GM18520 (cell line): ENCODE measurements around the gene KCP.

Experiments used
- ATAC-seq: cut with Tn5 transposase; IDR thresholded peaks from one replicate; pipeline ENCODE4 v1.9.1; 2021; ENCODE audit not compliant: unreplicated experiment

KCP gene

DNA sequence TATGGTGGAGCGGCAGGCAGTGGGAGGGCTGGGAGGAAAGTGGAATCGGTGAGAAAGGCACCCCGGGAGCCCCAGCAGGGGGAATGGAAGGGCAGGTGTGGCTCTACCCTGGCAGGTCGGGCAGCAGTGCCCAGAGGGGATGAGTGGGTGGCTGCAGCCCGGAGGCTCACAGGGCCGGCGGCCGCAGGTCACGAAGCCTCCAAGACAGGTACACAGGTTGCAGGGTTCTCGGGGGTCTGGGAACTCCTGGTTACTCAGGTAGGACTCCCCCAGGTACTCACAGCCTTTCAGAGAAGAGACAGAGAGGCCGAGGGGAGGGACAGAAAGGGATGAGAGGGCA lies 21.8 kb downstream of the KCP start:
- no peak for ATAC-seq

DNA sequence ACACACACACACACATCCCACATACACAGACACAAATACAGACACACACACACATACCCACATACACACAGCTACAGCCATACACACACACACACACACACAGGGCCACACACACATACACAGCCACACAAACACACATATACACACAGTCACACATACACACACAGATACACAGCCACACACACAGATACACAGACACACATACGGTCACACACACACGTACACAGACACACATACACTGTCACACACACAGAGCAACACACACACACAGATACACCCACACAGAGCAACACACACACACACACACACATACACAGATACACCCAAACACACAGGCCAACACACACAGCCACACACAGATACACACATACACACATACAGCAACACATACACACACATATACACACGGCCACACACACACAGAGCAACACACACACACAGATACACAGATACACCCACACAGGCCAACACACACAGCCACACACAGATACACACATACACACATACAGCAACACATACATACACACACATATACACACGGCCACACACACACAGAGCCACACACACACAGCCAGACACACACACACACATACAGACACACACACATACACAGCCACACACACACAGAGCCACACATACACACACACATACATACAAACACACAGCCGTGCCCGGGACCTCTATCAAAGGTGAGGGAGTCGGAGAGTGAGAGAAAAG lies 22.3 kb downstream of the KCP start:
- no peak for ATAC-seq

DNA sequence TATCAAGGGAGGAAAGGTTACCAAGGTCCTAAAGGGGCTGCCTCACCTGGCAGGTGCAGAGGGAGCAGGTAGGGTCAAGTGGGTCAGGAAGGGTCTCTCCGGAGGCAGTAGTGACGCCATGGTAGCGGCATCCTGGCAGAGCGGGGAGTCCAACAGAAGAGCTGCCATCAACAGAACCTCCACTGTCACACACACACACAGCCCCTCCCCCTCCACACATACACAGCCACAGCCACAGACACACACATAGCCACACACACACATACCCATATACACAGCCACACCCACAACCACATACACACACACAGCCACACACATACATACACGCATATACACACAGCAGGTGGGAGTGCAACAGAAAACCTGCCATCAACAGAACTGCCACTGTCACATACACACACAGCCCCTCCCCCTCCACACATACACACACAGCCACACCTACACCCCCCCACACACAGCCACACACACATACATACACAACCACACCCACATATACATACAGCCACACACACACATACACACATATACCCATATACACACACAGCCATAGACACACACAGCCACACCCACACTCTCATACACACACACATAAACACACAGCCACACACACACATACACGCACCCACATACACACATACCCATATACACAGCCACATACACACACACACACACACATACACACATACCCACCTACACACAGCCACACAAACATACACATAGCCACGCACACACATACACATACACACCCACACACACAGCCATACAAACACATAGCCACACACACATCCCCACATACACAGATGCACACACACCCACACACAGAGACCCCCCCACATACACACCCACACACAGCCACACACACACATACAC lies 23.1 kb downstream of the KCP start:
- no peak for ATAC-seq

DNA sequence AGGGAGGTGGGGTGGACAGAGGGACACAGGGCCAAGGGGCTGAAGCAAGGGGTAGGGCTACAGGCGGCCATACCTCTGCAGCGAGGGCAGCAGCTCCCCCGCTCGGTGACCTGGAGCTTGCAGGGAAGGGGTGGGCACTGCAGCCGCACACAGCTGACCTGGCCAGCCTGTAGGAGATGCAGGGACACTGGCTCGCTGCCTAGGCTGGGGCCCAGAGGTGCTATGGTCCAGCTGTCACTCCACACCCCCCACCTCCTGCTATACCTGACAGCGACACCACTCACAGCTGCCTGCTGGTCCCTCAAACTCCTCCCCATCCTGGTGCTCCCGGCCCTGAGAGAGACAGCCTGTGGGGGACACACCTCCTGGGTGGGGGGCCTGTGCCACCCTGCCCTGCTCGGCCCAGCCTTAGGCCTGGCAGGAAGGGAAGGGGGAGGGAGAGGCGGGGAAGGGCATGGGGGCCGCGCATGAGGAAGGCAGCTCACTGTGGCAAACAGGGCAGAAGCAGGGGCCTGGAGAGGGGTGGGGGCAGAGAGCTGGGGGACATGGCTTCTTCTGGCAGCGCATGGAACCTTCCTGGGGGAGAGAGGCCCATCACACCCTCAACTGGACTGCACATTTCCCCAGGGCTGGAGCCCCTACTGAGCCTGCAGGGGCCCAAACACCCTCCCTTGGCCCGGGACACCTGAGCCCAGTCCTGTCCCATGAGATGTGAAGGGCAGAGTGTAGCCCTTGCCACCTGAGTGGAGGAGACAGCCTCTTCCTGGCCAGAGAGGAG lies 23.9 kb downstream of the KCP start:
- no peak for ATAC-seq

DNA sequence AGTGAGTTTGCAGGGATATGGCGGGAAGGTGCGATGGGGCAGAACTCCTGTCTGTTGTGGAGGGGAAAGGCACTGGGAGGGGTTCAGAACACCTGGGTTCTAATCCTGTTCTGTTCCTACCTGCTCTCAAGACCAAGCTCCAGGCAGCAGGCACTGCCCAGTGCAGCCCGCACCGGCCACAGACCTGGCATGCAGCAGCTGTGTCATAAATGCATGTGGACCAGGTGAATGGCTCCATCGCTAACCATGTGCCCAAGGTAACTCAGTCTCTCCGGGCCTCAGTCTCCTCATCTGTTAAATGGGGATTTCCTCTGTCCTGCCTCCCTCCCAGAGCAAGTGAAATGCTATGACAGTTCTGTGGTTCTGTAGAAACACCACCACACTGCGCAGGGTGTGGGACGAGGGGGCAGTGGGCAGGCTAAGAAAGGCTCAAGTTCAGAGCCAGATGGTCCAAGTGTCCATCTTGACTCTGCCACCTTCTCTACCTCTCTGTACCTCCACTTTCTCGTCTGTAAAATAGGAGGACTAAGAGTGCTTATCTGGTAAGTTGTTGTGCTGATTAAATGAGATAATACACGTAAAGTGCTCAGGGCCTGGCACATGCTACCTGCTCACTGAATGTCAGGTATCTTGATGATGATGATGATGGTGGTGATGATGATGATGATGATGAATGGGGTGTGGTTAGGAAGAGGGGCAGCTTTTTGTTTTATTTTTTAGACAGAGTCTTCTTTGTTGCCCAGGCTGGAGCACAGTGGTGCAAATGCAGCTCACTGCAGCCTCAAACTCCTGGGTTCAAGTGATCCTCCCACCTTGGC lies 24.9 kb downstream of the KCP start:
- ATAC-seq: no peak

DNA sequence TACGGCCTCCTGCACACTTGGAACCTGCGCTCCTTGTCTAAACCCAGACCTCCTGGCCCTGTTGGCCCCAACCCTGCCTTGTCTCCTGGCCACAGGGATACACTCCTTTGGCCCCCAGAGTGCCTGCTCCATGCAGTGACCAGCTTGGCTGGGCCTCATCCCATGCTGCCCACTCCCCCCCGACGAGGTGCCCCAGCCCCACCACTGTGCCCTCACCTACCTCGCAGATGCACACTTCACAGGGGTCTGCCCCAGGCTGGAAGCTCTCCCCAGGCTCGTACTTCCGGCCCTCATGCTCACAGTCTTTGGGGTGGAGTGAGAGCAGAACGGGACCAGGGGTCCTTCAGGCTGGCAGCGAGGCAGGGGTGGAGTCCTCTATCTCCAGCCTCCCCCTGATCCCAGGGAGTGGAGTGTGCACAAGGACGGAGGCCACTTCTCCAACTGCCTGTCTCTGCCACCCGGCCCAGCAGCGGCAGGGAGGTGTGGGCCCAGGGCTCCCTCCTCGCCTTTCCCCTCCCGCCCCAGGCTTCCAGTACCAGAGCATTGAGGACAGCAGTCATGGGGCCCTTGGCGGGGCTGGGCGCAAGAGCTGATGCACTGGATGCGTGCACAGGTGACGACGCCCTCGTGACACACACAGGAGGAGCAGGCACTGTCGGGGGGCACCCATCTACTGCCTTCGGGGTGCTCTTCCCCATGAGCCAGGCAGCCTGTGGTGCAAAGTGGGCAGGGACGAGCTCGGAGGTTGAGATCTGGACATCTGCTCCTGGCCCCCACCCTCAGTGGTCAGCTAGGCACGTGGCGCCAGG lies 25.7 kb downstream of the KCP start:
- no peak for ATAC-seq

DNA sequence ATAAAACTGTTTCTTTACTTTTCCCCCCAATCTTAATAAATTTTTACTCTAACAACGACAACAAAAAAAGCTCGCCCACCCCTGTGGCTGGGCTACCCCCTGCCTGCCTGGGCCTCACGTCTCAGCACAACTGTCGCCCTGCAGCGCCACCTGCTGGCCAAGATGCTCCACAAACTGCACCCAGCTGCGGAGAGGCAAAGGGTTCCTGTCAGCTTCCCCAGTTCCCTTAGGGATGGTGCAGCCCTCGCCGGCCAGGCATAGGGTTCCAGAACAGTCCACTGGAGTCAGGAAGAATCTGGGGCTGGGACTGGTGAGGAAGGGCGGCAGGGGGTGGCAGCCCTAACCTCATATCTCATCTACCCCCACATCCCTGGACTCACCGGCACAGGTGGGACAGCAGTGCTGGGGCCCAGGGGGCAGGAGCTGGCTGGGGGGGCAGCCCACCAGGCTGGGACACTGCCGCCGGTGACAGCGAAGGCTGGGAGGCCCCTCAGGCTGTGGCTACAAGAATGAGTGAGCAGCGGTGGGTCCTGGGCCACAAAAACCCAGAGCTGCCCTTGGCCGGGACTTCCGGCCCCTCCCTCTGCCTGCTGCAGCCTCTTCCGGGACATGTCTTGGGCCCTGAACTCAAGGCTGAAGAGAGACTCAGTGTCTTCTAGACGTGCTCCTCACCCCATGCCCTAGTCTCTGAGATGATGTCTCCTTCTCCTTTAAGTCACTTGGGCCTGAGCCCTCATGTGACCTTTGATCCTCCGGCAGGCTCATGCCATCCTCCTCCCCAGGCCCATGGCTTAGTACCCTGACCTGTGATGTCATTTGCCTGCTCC lies 26.7 kb downstream of the KCP start:
- peak; percentile 59 for ATAC-seq

DNA sequence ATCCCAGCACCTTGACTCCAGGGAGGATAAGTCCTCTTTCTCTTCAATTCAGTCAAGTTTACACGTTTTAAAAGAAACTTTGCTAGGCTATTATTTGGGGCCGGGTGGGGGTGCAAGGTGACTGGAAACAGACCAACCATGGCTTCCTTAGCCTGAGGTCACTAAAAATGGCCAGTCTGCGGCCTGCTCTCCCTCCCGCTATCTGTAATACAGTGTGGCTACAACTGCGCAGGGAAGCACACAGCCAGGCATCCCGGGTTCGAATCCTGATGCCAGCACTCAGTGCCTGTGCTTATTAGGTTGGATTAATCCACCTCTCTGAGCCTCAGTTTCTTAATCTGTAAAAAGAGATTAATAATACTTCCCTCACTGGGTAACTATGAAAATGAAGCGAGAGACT lies 28.4 kb downstream of the KCP start:
- no peak for ATAC-seq

DNA sequence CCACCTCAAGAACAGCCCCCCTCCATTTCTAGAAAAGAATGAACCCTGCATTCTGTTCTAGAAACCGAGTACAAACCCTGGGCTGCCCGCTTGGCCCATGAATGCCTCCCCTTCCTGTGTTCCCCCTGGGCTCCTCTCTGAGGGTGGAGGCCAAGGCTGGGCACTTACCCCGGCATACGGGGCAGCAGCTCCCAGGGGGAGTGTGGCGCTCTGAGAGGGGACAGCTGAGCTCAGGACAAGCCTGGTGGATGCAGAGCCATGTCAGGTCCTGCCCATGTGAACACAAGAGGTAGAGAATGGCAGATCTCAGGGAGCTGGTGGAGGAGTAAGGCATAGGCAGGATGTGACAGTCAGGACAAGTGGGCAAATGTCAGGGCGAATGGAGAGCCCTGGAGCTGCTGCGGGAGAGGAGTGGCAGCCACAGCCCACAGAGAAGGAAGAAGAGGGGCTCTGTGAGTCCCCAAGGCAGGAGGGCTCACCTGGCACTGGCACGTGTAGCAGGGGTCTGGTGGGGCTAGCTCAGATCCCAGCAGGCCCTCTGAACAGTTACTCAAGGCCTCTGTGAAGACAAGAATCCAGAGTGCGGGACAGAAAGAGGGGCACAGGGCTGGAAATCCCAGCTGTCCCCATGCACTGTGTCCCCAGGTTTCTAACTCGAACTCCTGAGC lies 28.9 kb downstream of the KCP start:
- ATAC-seq: no peak

DNA sequence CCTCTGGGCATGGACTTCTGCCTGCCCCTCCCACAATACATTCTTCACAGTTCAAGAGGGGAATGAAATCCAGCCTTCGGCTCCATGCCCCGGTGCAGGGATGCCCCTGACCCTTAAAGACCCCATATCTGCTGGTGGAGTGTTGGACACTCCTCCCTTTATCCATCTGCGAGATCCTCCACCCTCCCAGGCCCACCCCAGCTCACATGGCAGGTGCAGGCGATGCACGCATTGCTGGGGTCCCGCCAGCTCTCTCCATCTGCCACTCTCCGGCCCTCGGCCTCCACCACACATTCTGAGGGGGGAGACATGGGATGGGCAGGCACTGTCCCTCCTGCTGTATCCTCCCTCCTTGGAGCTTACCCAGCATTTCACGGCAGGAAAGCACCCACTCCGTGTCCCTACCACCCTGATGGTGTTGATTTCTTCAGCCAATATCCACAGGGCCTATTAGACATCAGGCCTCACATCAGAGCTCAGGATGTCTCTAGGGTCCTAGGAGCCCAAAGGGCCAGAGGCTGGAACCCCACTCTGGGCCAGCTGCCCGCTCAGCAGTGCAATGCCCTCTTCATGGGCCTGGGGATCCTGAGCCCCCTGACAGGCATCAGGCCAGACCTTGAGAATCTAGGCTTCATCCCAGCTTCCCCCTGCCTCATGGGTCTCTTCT lies 29.6 kb downstream of the KCP start:
- ATAC-seq: no peak

DNA sequence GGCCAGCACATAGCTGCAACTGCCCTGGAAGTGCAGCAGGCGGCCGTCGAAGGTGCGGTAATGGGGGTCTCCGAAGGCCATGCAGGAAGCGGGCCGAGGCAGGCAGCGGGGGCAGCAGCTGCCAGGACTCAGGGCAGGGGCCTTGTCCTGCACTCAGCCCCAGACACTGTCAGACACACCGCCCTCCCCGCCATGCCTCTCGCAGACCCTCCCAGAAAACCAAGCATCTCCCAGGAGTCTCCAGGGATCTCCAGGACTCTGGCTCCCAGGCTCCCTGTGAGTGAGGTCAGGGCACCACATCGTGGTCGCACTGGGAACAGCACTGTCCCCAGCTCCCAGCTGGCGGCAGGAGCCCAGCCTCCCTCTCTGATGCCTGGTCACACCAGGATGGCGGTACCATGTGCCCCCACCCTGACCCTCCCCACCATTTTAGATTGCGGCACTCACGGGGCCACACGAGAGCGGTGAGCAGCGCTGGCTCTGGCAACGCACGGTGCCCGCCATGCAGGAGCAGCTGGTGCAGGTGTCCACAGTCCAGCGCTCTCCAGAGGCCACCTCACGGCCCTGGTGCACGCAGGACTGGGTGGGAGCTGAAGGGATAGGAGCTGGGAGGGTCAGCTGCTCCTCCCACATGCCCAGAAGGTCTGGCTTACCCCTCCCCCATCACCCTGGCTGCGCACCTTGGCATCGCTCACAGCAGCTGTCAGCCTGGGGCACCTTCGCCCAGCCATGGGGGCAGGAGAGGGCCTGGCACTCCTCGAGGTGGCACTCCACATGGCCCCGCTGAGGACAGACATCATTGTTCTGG lies 30.4 kb downstream of the KCP start:
- ATAC-seq: no peak

DNA sequence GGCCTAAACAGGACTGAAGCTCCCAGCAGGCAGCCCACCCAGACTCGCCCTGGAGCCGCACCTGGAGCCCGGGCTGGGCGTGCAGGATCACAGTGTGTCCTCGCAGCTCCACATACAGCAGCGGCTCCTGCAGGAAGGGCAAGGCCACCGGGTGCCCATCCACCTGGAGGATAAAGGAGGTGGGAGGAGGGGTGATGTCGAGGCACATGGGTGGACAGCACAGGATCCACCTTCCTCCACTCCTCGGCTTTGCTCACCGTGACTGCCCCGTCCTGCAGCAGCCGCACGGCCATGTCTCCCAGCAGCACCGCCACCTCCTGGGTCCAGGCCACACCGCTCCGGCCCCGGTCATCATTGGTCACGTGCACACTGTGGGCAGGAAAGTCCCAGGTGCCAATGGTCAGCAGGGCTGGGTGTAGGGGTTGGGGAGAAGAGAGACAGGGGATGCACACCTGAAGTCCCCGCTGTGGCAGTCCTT lies 31.0 kb downstream of the KCP start:
- no peak for ATAC-seq

DNA sequence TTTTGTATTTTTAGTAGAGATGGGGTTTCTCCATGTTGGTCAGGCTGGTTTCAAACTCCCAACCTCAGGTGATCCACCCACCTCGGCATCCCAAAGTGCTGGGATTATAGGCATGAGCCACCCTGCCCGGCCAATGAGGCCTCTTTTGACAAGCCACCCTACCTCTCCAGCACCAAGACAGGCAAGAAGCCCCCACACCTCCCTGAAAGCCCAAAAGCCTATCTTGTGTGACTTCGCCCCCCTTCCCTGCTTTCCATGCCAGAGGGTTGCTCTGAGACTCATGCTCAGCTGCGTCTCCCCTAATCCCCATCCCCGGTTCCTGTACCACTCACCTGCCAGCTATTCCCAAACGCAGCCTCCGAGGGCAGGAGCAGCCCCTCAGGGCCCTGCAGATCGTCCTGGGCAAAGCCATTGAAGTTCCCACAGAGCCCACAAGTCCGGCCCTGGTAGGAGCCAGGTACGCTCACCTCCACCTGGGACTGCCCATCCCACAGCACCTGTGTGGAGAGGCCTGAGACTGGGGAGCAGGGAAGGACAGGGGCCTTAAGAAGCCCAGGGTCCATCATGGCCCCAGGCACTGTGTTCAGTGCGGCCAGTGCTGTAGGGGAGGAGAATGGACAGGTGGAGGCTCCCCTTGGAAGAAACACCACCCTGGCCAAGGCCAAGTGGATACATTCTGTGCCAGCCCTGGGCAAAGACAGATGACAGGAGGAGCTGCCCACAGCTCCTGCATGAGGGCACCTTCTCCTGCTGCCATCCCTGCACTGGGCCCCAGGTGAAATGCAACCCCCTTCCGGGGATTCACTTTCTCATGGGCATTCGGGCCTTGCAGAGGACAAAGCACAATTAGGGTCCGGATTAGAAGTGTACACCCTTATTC lies 32.0 kb downstream of the KCP start:
- no peak for ATAC-seq

DNA sequence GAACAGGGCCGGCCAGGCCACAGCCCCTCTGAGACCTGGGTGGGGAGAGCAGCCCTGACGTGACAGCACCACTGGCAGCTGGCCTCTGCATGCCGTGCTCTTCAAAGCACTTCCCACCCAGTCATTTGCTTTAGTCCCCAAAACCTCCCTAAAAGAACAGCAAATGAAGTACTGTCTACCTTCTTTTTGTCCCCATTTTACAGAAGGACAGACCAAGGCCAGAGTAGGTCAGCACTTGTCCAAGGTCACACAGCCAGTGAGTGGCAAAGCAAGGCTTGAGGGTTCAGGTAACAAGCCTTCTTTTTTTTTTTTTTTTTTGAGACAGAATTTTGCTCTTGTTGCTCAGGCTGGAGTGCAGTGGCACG lies 32.8 kb downstream of the KCP start:
- no peak for ATAC-seq

DNA sequence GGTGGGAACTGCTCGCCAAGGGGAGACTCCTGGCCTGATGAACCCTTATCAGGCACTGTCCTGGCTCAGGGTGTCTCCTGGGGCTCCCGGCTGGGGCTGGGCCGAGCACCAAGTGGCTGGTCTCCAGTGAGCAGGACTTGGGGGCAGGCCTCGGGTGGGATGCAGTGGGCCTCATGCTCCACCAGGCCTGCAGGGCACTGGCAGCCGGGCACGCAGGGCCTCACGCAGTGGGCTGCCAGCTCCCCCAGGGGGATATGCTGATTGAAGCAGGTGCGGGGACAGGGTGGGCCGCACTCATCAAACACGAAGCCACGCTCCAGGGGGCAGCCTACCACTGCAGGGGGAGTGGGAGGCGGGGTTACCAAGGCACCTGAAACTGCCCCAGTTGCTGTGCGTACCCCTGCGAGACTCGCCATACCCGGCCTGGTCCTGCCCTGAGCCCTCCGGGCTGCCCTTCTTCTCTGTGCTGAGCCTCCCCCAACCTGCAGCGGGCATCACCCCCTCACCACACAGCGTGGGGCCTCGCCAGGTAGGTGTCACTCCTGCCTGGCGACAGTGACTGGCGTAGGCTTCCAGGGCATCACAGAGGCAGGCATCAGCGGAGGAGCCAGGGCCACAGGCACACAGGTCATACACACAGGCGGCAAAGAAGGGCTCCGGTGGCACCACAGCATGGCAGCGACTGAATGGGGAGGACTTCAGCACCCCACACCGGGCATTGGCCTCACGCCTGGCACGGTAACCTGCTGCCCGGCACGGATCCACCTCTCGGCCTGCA lies 33.3 kb downstream of the KCP start:
- ATAC-seq: no peak

DNA sequence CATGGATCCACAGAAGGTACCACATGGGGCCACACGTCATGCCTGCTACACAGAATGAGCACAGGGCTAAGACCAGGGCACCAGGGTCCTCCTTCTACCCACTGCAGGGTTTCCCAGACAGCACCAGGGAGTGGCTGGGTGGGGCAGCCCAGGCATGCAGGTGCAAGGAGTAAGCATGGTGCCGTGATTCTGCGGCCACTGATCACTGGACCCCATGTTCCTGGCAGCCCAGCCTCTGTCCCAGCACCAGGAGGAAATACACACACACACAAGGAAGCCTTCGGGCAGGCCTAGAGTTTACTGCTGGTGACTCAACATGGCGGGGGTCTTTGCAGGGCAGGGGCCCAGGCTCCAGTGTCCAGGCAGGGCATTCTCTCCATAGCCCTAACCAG lies 33.9 kb downstream of the KCP start:
- no peak for ATAC-seq
